ENCODE results near the gene ARSK. TPM values are rescaled to one million over a fixed set of nuclear protein-coding genes. Genes with fewer than 3 reads are reported as not detected.

The ARSK gene
- total and polyA plus RNA-seq, 2 of the 13 experiments (the other 11 are each of a cell fraction or from before 2014, with no cell fraction given) = 7.9 TPM

- TF ChIP-seq SIX1 (CRISPR knock-in tag; IDR thresholded peaks at IDR 0.05; ENCODE audit: borderline replicate concordance) (no peak; the same call in 1 of the 2 replicates), ZSCAN31 (CRISPR knock-in tag; IDR thresholded peaks at IDR 0.05; ENCODE audit: low read depth) (peak; percentile 91), ZNF816 (CRISPR knock-in tag; IDR thresholded peaks at IDR 0.05; ENCODE audit: borderline replicate concordance) (no peak; the same call in 1 of the 2 replicates), RNF2 (conservative IDR thresholded peaks at IDR 0.05; ENCODE audit: low read depth) (no peak; the same call in none of the 2 replicates), REL (CRISPR knock-in tag; conservative IDR thresholded peaks at IDR 0.05) (no peak), MAFF (IDR thresholded peaks at IDR 0.05; ENCODE audit: low read depth, low read length) (no peak), SPEN (CRISPR knock-in tag; IDR thresholded peaks at IDR 0.05; ENCODE audit: low read depth) (peak; percentile 76), ZSCAN29 (CRISPR knock-in tag; conservative IDR thresholded peaks at IDR 0.05) (no peak), SMARCE1 (IDR thresholded peaks at IDR 0.05; ENCODE audit: borderline replicate concordance) (no peak), GATA4 (IDR thresholded peaks at IDR 0.05; ENCODE audit: borderline replicate concordance, low read depth) (no peak), ZNF331 (CRISPR knock-in tag; IDR thresholded peaks at IDR 0.05) (peak; percentile 81; the same call in 1 of the 2 replicates), ZBED4 (CRISPR knock-in tag; IDR thresholded peaks at IDR 0.05; ENCODE audit: borderline replicate concordance) (peak; percentile 58), CBFB (CRISPR knock-in tag; IDR thresholded peaks at IDR 0.05) (peak; percentile 79; the same call in 1 of the 2 replicates), ZBTB21 (CRISPR knock-in tag; IDR thresholded peaks at IDR 0.05) (no peak; the same call in 1 of the 2 replicates)
- TF ChIP-seq, protein P1, sequence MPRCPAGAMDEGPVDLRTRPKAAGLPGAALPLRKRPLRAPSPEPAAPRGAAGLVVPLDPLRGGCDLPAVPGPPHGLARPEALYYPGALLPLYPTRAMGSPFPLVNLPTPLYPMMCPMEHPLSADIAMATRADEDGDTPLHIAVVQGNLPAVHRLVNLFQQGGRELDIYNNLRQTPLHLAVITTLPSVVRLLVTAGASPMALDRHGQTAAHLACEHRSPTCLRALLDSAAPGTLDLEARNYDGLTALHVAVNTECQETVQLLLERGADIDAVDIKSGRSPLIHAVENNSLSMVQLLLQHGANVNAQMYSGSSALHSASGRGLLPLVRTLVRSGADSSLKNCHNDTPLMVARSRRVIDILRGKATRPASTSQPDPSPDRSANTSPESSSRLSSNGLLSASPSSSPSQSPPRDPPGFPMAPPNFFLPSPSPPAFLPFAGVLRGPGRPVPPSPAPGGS (CRISPR knock-in tag; IDR thresholded peaks at IDR 0.05) = peak; percentile 54
- TF ChIP-seq, protein P2, sequence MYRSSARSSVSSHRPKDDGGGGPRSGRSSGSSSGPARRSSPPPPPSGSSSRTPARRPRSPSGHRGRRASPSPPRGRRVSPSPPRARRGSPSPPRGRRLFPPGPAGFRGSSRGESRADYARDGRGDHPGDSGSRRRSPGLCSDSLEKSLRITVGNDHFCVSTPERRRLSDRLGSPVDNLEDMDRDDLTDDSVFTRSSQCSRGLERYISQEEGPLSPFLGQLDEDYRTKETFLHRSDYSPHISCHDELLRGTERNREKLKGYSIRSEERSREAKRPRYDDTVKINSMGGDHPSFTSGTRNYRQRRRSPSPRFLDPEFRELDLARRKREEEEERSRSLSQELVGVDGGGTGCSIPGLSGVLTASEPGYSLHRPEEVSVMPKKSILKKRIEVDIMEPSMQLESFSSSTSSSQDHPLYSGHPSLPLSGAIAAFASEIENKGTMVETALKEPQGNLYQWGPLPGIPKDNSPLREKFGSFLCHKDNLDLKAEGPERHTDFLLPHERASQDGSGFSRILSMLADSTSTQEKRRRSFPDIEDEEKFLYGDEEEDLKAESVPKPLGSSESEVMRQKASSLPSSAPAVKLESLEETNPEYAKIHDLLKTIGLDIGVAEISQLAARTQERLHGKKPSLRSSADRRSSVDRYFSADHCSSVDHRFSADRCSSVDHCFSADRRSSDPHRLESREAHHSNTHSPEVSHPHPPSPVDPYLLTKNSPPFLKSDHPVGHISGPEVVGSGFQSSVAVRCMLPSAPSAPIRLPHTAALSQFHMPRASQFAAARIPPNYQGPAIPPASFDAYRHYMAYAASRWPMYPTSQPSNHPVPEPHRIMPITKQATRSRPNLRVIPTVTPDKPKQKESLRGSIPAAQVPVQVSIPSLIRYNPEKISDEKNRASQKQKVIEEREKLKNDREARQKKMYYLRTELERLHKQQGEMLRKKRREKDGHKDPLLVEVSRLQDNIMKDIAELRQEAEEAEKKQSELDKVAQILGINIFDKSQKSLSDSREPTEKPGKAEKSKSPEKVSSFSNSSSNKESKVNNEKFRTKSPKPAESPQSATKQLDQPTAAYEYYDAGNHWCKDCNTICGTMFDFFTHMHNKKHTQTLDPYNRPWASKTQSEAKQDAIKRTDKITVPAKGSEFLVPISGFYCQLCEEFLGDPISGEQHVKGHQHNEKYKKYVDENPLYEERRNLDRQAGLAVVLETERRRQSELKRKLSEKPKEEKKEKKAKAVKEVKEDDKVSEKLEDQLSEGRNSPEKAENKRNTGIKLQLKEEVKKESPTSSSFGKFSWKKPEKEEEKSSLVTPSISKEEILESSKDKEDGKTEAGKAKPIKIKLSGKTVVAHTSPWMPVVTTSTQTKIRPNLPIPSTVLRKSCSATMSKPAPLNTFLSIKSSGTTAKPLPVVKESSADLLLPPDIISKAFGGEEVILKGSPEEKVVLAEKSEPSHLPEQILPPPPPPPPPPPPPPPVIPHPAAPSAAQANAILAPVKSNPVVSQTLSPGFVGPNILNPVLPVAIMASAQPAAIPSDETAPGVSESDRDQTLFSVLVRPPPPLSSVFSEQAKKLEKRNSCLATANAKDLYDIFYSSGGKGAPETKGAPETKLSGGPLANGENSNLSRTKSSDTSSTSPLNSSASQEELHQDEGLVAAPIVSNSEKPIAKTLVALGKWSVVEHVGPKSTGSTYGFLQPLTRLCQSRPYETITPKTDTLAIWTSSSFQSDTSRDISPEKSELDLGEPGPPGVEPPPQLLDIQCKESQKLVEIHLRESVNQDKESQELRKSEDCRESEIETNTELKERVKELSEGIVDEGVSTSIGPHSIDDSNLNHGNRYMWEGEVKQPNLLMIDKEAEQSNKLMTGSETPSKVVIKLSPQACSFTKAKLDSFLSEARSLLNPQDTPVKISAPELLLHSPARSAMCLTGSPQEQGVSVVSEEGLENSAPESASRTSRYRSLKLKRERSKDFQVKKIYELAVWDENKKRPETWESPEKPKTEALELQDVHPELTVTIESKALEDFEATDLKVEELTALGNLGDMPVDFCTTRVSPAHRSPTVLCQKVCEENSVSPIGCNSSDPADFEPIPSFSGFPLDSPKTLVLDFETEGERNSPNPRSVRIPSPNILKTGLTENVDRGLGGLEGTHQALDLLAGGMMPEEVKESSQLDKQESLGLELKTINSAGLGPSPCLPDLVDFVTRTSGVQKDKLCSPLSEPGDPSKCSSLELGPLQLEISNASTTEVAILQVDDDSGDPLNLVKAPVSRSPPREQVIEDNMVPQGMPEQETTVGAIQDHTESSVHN (CRISPR knock-in tag; IDR thresholded peaks at IDR 0.05) = no peak
Measured at GRCh38 chr5:95646569-95647431, 91.9 kb downstream of the ARSK start, which contains the start of gene RFESD (continued).

All from HepG2 (cell line).